SK-N-MC (cell line): ENCODE data around the gene ATG4B.
A peak's percentile ranks its signal among the peaks of the same experiment; 100 is the strongest.

Experiments
- DNase-seq: peaks from one replicate; pipeline ENCODE4 v3.0.0-alpha.2; 2011; ENCODE audit warnings: low read depth, low spot score
- H3K27ac ChIP-seq: fragments of 200-600 bp; sonication (generic); 2 replicates; pipeline ENCODE4 v1.5.1; 2016; ENCODE audit warnings: mixed run types
- H3K36me3 ChIP-seq: fragments of 200-600 bp; sonication (generic); 2 replicates; pipeline ENCODE4 v1.6.1; 2017; ENCODE audit warnings: antibody characterized with exemption, low read length, mixed read lengths; ENCODE audit not compliant: insufficient read depth
- H3K4me3 ChIP-seq: fragments of 200-600 bp; sonication (generic); 2 replicates; pipeline ENCODE4 v1.5.1; 2016
- H3K9ac ChIP-seq: fragments of 200-600 bp; sonication (generic); 2 replicates; pipeline ENCODE4 v1.8.0; 2017; ENCODE audit warnings: mixed run types, mixed read lengths; ENCODE audit not compliant: insufficient read length
- H3K9me3 ChIP-seq: fragments of 200-600 bp; sonication (generic); 2 replicates; pipeline ENCODE4 v1.6.1; 2017; ENCODE audit warnings: low read depth, mild to moderate bottlenecking, antibody characterized with exemption, low read length, moderate library complexity, mixed read lengths
- EZH2 ChIP-seq: fragments of 200-600 bp; sonication (generic); IDR thresholded peaks from one replicate; pipeline ENCODE4 v1.6.1; 2017; ENCODE audit warnings: antibody characterized with exemption
- FOXP2 ChIP-seq: optimal IDR thresholded peaks from 2 replicates; pipeline ENCODE3; 2011; ENCODE audit warnings: mild to moderate bottlenecking, moderate library complexity; ENCODE audit not compliant: insufficient read depth; ENCODE audit errors: extremely low read length, control extremely low read depth
- POLR2AphosphoS5 ChIP-seq: IDR thresholded peaks from 2 replicates; pipeline ENCODE4 v1.6.1; 2012; ENCODE audit warnings: mild to moderate bottlenecking, low read depth, low read length, borderline replicate concordance

The ATG4B gene

DNA sequence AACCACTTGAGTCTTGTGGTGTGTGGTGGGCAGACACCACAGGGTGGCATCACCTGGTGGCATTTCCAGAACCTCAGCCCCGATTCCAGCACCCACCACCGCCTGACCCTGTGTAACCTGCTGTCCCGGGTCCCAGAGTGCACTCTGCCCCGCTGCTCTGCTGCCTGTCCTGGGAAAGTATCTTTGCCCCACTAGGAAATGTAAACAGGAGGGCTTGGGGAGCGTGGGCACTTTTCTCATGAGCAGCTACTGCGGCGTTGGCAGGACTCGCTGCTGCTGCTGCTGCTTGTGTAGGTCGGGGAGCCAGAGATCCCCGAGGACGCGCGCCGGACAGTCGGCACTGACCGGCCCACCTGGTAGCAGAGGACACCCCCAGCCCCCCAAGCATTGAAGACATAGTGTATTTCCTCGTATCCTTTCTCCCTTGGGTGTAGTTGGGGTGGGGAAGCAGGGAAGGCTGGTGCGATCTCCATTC is 35.7 kb downstream of the ATG4B start:
- TF ChIP-seq POLR2AphosphoS5, result no peak
- TF ChIP-seq FOXP2, result no peak
- no peak for TF ChIP-seq EZH2
- Histone ChIP-seq H3K36me3 (peaks cover 31% of the 10 kb centered on the region; the same call in 1 of the 2 replicates), H3K9me3 (no peaks in the 10 kb centered on the region), H3K27ac (peak overlapping the region; percentile 75), H3K9ac (no peak overlapping the region), H3K4me3 (no peak overlapping the region)
- no peak for DNase-seq

DNA sequence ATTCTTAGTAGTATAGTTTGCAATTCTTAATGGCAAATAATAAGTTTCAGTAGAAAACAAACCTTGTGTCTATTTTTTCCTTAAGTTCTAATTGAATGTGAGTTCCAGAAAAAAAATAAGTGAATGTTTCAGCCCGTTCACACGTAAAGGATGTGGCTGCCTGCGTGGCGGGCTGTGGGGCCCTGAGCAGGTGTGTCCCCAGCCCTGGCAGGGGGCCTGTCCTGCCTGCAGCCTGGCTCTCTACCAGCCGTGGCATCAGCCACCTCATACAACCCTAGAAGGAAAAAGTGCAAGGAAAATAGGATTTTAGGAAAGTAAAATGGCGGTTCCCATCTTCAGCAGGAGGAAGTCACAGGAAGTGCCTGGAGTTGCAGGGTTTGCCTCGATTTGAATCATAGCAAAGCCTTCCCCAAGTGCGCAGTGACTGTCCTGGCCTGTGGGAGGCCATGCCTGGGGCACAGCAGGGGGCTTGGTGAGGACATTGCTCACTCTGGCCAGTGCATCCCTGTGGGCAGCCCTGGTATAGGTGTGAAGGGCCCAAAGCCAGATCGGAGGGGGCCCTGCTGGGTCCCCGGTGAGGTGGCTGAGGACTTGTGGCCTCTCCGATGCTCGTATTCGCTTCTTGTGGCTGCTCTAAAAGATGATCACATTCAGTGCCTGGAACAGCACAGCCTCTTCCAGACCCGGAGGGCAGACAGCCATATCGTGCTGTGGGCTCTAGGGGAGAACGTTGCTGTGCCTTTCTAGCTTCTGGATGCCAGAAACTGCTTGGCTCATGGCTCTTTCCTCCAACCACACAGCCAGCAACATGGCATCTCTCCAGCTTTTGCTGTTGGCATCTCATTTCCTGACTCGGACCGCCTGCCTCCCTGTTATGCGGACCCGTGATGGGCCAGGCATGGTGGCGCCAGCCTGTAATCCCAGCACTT is 36.6 kb downstream of the ATG4B start:
- TF ChIP-seq POLR2AphosphoS5 (no peak), EZH2 (no peak), FOXP2 (no peak)
- Histone ChIP-seq H3K4me3 (no peak overlapping the region), H3K27ac (peak overlapping the region; percentile 75), H3K9me3 (no peaks in the 10 kb centered on the region), H3K9ac (no peak overlapping the region), H3K36me3 (peaks cover 36% of the 10 kb centered on the region; the same call in 1 of the 2 replicates)
- DNase-seq, result no peak

DNA sequence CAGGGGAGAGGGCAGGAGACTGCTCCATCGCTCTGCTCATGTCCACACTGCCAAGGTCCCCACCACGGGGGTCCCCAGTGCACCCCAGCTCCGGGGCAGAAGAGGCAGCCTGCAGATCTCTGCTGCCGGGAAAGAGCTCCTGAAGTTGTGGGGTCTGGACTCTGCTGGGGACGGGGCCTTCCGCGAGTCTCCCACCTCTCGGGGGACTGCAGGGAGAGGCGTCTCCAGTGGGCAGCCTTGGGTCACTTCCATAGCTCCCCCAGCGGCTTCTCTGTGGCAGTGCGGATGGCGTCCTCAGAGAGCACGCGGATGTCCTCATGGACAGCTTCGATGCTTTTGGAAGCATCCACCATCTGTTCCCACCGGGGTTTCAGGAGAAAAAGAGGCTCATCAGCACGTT is 38.4 kb downstream of the ATG4B start:
- H3K9ac ChIP-seq, result no peak overlapping the region
- H3K4me3 ChIP-seq, result no peak overlapping the region
- H3K9me3 ChIP-seq, result no peaks in the 10 kb centered on the region
- H3K36me3 ChIP-seq, result peaks cover 49% of the 10 kb centered on the region
- H3K27ac ChIP-seq, result no peak overlapping the region
- TF ChIP-seq EZH2 (no peak), FOXP2 (no peak), POLR2AphosphoS5 (0 out of 2 replicates have a peak, but pooled peaks have one; percentile 5)
- DNase-seq, result no peak

DNA sequence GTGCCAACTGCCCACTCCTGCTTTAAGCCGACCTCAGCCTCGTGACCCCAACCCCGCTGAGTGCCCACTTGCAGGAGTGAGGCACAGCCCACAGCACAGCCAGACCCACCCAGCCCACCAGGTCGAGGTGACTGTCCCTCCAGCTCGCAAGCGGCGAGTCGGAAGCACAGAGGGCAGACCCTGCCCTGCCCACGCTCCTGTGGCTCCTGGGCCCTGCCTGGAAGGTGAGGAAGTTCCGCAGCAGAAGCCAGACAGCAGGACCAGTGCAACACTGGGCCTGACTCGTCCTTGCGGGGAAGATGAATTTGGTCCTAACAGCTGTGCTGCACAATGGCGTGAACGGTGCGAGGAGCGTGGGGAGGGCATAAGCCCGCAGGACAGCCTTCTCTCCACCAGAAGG is 39.2 kb downstream of the ATG4B start:
- Histone ChIP-seq H3K4me3 (no peak overlapping the region), H3K9ac (no peak overlapping the region), H3K36me3 (peaks cover 57% of the 10 kb centered on the region), H3K9me3 (no peaks in the 10 kb centered on the region), H3K27ac (no peak overlapping the region)
- TF ChIP-seq FOXP2 (no peak), POLR2AphosphoS5 (no peak), EZH2 (no peak)
- no peak for DNase-seq

DNA sequence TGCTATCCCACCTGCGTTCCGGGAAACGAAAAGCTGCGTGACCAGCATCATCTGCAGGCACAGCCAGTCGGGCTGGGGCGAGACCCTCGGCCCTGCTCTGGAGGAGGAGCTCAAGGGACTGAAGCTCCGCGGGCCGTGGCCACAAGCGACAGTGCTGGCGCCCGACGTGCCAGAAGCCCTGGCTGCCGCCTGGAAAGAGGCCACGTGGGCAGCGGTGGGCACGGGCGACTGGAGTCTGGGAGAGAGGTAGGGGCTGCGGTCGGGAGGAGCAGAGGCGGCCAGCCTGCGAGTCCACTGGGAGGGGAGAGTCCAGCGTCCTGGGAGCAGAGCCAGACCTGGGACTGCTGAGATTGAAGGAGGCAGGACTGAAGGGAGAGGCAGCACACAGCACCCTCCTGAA is 39.9 kb downstream of the ATG4B start:
- DNase-seq, result no peak
- H3K9me3 ChIP-seq, result no peaks in the 10 kb centered on the region
- no peak overlapping the region for H3K4me3 ChIP-seq
- H3K36me3 ChIP-seq, result peaks cover 64% of the 10 kb centered on the region
- H3K9ac ChIP-seq, result no peak overlapping the region
- TF ChIP-seq FOXP2, result no peak
- no peak for TF ChIP-seq POLR2AphosphoS5
- no peak for TF ChIP-seq EZH2
- no peak overlapping the region for H3K27ac ChIP-seq

DNA sequence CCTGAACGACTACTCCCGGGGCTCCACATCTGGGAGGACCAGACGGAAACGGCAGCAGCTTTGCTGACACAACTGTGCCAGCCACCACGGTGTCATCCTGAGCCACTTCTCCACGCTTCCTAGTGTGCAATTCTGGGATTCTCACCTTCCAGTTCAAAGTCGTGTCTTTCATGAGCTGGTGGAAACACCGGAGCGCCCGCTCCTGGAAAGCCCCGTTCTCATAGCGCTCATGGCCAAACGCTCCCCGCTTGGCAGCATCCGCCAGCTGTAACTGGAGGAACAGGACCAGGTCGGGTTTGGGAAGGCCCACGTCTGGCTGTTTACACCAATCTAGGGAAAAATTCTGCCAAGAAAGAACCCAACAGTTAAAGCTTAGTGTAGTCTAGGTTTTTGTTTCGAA is 40.8 kb downstream of the ATG4B start:
- peaks cover 73% of the 10 kb centered on the region for H3K36me3 ChIP-seq

DNA sequence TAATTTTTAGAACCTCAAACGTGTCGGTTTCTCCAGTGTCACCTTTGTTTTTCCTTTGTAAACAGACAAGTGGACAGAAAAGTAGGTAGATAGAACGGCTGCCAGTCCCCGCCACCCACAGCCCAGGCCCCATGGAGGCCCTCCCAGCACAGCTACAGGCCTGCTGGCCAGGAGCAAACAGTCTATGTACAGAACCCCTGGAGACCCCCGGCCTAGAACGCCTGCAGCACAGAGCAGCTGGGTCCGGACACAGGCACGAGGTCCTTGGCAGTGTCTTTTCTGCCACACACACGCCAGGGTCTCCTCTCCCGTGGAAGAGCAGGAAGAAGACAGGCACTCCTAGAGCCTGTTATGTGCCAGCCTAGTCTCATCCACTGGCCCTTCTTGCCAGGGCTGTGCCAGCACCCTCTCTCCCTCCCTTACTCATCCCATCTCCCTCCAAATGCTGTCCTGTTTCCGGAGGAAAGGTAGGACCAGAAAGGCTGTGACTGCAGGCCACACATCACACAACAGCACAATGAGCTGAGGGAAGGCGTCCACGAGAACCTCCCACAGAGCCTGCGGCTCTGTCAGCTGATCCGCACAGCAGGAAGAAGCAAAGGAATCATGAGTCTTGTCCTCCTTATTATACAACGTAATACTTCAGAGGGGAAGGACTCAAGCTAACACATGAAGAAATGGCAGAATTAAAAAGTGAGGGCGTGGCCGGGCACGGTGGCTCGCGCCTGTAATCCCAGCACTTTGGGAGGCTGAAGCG is 41.5 kb downstream of the ATG4B start:
- no peak for DNase-seq
- H3K9ac ChIP-seq, result no peak overlapping the region
- H3K9me3 ChIP-seq, result no peaks in the 10 kb centered on the region
- peaks cover 80% of the 10 kb centered on the region for H3K36me3 ChIP-seq
- TF ChIP-seq FOXP2 (no peak), EZH2 (no peak), POLR2AphosphoS5 (no peak)
- no peak overlapping the region for H3K27ac ChIP-seq
- H3K4me3 ChIP-seq, result no peak overlapping the region

More for the DNA sequence above, 40.8 kb downstream of the ATG4B start:
- no peak for DNase-seq
- Histone ChIP-seq H3K4me3 (no peak overlapping the region), H3K9ac (no peak overlapping the region), H3K27ac (no peak overlapping the region), H3K9me3 (no peaks in the 10 kb centered on the region)
- no peak for TF ChIP-seq FOXP2
- TF ChIP-seq POLR2AphosphoS5, result no peak
- no peak for TF ChIP-seq EZH2

DNA sequence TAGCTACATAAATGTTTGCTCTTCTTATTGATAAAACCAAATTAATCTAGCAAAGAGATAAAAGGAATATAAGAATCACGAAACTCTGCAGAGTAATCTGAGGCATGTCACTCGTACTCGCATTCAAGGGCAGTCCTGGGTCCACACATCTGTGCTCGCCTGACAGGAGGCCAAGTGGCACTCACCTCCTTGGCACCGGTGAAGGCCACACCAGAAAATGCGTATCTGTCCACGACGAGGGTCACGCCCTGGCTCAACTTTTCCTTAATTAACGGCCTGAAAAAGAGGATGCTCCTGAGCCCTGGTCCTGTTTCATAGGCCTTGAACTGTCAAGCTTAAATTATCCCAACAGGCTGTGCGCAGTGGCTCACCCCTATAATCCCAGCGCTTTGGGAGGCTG is 42.6 kb downstream of the ATG4B start:
- peaks cover 90% of the 10 kb centered on the region for H3K36me3 ChIP-seq
- TF ChIP-seq FOXP2, result no peak
- TF ChIP-seq EZH2, result no peak
- no peak for TF ChIP-seq POLR2AphosphoS5
- DNase-seq, result no peak
- H3K9me3 ChIP-seq, result no peaks in the 10 kb centered on the region; the same call in 1 of the 2 replicates
- no peak overlapping the region for H3K27ac ChIP-seq
- no peak overlapping the region for H3K9ac ChIP-seq
- H3K4me3 ChIP-seq, result no peak overlapping the region

DNA sequence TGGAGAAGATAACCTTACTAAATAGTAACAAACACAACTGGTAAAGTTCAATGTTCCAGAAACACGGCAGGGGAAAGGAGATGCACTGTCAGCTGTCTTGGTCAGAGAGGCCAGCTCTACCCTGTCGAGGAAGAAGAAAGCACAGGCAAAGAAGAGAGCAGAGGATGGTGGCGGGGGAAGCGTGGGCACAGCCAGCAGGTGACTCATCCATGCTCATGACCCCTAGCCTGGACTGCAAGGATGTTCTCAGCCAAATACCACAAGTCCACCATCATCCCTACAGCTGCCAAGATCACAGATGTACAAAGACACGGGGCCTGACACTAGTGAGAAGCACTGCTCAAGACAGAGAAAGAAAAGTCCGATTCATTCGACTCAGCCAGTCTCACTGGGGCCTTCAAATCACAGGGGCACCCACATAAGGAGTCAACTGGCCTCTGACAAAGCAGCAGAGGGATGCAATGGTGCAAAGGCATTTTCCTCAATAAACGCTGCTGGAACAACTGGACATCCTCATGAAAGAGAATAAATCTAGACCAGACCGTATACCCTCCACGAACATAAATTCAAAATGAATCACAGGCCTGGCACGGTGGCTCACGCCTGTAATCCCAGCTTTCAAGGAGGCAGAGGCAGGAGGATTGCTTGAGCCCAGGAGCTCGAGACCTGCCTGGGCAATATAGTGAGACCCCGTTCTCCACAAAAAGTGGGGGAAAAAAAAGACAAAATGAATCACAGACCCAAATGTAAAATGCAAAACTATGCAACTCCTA is 43.5 kb downstream of the ATG4B start:
- Histone ChIP-seq H3K36me3 (peaks cover 90% of the 10 kb centered on the region), H3K9me3 (no peaks in the 10 kb centered on the region; the same call in 1 of the 2 replicates), H3K27ac (no peak overlapping the region), H3K4me3 (no peak overlapping the region), H3K9ac (no peak overlapping the region)
- TF ChIP-seq EZH2 (no peak), FOXP2 (no peak), POLR2AphosphoS5 (no peak)
- DNase-seq, result no peak
